SK-N-SH (cell line): ENCODE results near the gene PITPNM3.

Experiments used
- JUND ChIP-seq: IDR thresholded peaks from 2 replicates; pipeline ENCODE4 v1.4.0; 2012
- MXI1 ChIP-seq: IDR thresholded peaks from 2 replicates; pipeline ENCODE4 v1.6.1; 2012; ENCODE audit warnings: mild to moderate bottlenecking, low read depth, low read length, improper control_type of control experiment
- NFIC ChIP-seq: IDR thresholded peaks from 2 replicates; pipeline ENCODE4 v1.4.0; 2012; ENCODE audit warnings: borderline replicate concordance
- POLR2AphosphoS5 ChIP-seq: IDR thresholded peaks from 2 replicates; pipeline ENCODE4 v1.6.1; 2012; ENCODE audit warnings: low read depth, low read length
- TF ChIP-seq, protein P1 (sequence below): IDR thresholded peaks from 2 replicates; pipeline ENCODE4 v1.4.0; 2012; ENCODE audit warnings: low read depth
- TF ChIP-seq, protein P2 (sequence below): fragments of 200-600 bp; sonication (generic); IDR thresholded peaks from 2 replicates; pipeline ENCODE4 v1.6.1; 2017; ENCODE audit warnings: antibody characterized with exemption, mild to moderate bottlenecking, moderate library complexity

DNA sequence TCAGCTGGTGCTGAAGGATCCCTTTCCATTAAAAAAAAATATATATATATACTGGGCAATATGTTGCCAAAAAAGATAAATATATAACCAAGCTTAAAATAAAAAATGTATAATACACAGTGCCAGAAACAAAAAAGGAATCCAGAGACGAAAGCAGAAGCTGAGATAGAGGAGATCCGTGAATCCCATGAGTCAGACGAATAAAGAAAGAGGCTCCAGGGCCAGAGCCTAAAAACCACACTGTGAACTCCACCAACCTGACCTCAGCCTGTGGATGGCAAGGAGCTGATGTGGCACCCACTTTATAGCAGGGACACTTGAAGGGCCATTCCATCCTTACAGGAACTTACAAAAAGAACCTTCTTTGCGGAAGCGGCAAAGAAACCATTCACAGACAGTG, 34.8 kb downstream of the PITPNM3 start:
- TF ChIP-seq POLR2AphosphoS5 (no peak), NFIC (no peak), MXI1 (no peak), JUND (no peak)
- TF ChIP-seq, protein P1, sequence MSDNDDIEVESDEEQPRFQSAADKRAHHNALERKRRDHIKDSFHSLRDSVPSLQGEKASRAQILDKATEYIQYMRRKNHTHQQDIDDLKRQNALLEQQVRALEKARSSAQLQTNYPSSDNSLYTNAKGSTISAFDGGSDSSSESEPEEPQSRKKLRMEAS, result no peak
- TF ChIP-seq, protein P2, sequence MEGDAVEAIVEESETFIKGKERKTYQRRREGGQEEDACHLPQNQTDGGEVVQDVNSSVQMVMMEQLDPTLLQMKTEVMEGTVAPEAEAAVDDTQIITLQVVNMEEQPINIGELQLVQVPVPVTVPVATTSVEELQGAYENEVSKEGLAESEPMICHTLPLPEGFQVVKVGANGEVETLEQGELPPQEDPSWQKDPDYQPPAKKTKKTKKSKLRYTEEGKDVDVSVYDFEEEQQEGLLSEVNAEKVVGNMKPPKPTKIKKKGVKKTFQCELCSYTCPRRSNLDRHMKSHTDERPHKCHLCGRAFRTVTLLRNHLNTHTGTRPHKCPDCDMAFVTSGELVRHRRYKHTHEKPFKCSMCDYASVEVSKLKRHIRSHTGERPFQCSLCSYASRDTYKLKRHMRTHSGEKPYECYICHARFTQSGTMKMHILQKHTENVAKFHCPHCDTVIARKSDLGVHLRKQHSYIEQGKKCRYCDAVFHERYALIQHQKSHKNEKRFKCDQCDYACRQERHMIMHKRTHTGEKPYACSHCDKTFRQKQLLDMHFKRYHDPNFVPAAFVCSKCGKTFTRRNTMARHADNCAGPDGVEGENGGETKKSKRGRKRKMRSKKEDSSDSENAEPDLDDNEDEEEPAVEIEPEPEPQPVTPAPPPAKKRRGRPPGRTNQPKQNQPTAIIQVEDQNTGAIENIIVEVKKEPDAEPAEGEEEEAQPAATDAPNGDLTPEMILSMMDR, result no peak
